ENCODE data around the gene ARL6IP4.

DNA sequence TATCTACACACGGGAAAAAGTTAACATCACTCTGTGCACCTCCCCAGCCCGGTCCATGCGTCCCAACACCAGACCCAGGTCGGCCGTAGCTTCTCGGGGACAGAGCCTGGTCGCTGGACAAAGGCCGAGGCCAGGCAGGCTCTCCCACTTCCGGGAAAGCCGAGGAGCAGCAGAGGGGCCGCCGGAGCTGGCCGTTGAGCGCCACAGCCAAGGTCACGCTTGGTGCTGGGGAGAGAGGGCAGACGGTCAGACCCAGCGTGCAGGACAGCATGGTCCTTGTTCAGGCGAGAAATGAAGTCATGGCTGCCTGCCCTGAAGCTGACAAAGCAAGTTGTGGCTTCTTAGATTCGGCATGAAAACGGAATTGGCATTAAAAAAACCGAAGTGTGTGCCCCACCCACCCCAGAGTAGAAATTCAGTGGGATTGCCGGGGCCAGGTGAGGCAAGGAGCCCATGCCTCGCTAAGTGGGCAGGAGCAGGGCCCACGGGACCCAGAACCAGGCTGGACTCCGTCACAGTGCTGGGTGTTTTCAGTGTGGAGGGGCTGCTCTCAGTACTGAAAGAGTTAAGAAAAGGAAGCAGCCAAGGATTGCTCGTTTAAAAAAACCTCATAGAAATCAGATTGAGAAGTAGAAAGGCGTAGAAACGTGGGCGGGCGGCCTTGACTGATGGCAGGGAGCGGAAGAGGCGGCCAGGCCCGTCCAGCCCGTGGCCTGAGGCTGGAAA is 4.3 kb downstream of the ARL6IP4 start:
- TF ChIP-seq, protein P1, sequence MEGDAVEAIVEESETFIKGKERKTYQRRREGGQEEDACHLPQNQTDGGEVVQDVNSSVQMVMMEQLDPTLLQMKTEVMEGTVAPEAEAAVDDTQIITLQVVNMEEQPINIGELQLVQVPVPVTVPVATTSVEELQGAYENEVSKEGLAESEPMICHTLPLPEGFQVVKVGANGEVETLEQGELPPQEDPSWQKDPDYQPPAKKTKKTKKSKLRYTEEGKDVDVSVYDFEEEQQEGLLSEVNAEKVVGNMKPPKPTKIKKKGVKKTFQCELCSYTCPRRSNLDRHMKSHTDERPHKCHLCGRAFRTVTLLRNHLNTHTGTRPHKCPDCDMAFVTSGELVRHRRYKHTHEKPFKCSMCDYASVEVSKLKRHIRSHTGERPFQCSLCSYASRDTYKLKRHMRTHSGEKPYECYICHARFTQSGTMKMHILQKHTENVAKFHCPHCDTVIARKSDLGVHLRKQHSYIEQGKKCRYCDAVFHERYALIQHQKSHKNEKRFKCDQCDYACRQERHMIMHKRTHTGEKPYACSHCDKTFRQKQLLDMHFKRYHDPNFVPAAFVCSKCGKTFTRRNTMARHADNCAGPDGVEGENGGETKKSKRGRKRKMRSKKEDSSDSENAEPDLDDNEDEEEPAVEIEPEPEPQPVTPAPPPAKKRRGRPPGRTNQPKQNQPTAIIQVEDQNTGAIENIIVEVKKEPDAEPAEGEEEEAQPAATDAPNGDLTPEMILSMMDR (IDR thresholded peaks at IDR 0.05; ENCODE audit: insufficient read depth, low read length, poor library complexity, severe bottlenecking) = no peak
- no peak for TF ChIP-seq EZH2phosphoT487 (conservative IDR thresholded peaks at IDR 0.05; ENCODE audit: low read length)
